ENCODE results near the gene CYP19A1. TPM values are rescaled to one million over a fixed set of nuclear protein-coding genes. Genes with fewer than 3 reads are reported as not detected.

CYP19A1 gene
- polyA plus RNA-seq, 1 of the 3 experiments (the other 2 are of a cell fraction), result 0.03 TPM

DNA sequence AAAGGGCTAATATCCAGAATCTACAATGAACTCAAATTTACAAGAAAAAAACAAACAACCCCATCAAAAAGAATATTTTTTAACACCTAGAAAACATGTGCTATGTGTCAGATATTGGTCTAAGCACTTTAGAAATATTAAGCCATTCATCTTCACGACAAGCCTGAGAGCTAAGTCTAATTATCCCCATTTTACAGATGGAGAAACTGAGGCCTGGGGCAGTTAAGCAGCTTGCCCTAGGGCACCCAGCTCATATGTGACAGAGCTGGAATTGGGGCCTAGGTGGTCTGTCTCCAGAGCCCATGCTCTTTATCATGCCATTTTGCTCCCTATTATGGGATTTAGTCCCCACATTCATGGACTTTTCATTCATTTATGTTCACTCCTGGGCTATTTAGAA, 92.8 kb downstream of the CYP19A1 start:
- TF ChIP-seq, protein P1, sequence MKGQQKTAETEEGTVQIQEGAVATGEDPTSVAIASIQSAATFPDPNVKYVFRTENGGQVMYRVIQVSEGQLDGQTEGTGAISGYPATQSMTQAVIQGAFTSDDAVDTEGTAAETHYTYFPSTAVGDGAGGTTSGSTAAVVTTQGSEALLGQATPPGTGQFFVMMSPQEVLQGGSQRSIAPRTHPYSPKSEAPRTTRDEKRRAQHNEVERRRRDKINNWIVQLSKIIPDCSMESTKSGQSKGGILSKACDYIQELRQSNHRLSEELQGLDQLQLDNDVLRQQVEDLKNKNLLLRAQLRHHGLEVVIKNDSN (IDR thresholded peaks at IDR 0.05; ENCODE audit: borderline replicate concordance, low read depth), result no peak
- TF ChIP-seq NFIC (IDR thresholded peaks at IDR 0.05; ENCODE audit: borderline replicate concordance), result no peak
- no peak for TF ChIP-seq RFX5 (IDR thresholded peaks at IDR 0.05; ENCODE audit: low read length)
- no peak for TF ChIP-seq POLR2AphosphoS5 (IDR thresholded peaks at IDR 0.05; ENCODE audit: low read depth, low read length)
- no peak for TF ChIP-seq NRF1 (IDR thresholded peaks at IDR 0.05; ENCODE audit: low read depth, low read length)
- no peak for TF ChIP-seq MXI1 (IDR thresholded peaks at IDR 0.05; ENCODE audit: low read depth, low read length)
- TF ChIP-seq, protein P2, sequence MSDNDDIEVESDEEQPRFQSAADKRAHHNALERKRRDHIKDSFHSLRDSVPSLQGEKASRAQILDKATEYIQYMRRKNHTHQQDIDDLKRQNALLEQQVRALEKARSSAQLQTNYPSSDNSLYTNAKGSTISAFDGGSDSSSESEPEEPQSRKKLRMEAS (IDR thresholded peaks at IDR 0.05; ENCODE audit: low read depth), result no peak
- Histone ChIP-seq H3K9ac (no peak overlapping the region), H3K27me3 (ENCODE audit: insufficient read depth) (no peaks in the 10 kb centered on the region; the same call in 1 of the 2 replicates), H2AFZ (ENCODE audit: low read depth) (no peak overlapping the region), H4K20me1 (ENCODE audit: insufficient read depth) (no peaks in the 10 kb centered on the region), H3F3A (replicated peaks; ENCODE audit: insufficient read depth) (no peaks in the 10 kb centered on the region), H3K27ac (ENCODE audit: low read depth in 2 of 2, low read length in 1 of 2) (no peak overlapping the region), H3K4me2 (no peak overlapping the region), H3K9me2 (no peaks in the 10 kb centered on the region), H3K4me1 (ENCODE audit: control insufficient read depth in 1 of 2, insufficient read depth in 2 of 2, low read depth in 1 of 2, low read length in 1 of 2) (peaks cover 0 to 2% of the 10 kb centered on the region in 2 experiments; a peak in 1 of 4 replicates), H3K79me2 (ENCODE audit: insufficient read depth) (no peaks in the 10 kb centered on the region), H3K9me3 (no peaks in the 10 kb centered on the region), H3K4me3 (ENCODE audit: low read depth in 2 of 2, low read length in 1 of 2) (no peak overlapping the region), H3K36me3 (replicated peaks in 1 of 2; ENCODE audit: control insufficient read depth in 1 of 2, insufficient read depth in 2 of 2, low read length in 1 of 2) (no peaks in the 10 kb centered on the region)
- CTCF ChIA-PET, result no interaction called here
- POLR2A ChIA-PET, result no interaction called here
- DNase-seq, result no peak
- WGBS (ENCODE audit: low lambda C conversion rate), result 67% methylated on average over 1 of the region's 1 CpG

DNA sequence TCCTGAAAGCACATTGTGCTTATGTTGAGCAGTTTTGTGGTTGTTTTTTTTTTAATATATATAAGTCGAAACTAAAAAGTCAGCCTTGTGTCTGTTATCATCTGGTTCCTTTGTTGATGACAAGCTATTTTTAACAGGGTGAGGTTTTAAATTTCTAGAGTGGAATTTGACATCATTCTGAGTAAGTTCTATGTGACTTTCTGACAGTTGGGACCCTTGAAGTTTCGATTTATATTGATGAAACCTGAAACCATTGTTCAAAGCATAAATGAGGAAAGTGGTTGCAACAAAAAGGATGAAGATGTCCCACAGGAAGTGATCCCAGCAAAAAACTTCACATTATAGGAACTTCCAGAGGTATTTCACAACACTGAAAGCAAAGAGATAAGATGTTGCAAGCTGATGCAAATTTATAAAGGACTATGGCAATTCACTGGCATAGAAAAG, 94.0 kb downstream of the CYP19A1 start:
- Histone ChIP-seq H3K4me3 (ENCODE audit: low read depth in 2 of 2, low read length in 1 of 2) (no peak overlapping the region), H2AFZ (ENCODE audit: low read depth) (no peak overlapping the region), H3K27me3 (ENCODE audit: insufficient read depth) (no peaks in the 10 kb centered on the region), H3K9me3 (no peaks in the 10 kb centered on the region), H3K27ac (ENCODE audit: low read depth in 2 of 2, low read length in 1 of 2) (no peak overlapping the region), H3K4me1 (ENCODE audit: control insufficient read depth in 1 of 2, insufficient read depth in 2 of 2, low read depth in 1 of 2, low read length in 1 of 2) (peaks cover 0 to 5% of the 10 kb centered on the region in 2 experiments; a peak in 1 of 4 replicates), H3K9me2 (no peaks in the 10 kb centered on the region), H3F3A (replicated peaks; ENCODE audit: insufficient read depth) (no peaks in the 10 kb centered on the region), H3K36me3 (replicated peaks in 1 of 2; ENCODE audit: control insufficient read depth in 1 of 2, insufficient read depth in 2 of 2, low read length in 1 of 2) (no peaks in the 10 kb centered on the region), H3K9ac (no peak overlapping the region), H3K79me2 (ENCODE audit: insufficient read depth) (no peaks in the 10 kb centered on the region), H3K4me2 (no peak overlapping the region), H4K20me1 (ENCODE audit: insufficient read depth) (no peaks in the 10 kb centered on the region)
- DNase-seq, result no peak
- POLR2A ChIA-PET, result no interaction called here
- TF ChIP-seq, protein P2 (IDR thresholded peaks at IDR 0.05; ENCODE audit: low read depth), result no peak
- TF ChIP-seq, protein P3, sequence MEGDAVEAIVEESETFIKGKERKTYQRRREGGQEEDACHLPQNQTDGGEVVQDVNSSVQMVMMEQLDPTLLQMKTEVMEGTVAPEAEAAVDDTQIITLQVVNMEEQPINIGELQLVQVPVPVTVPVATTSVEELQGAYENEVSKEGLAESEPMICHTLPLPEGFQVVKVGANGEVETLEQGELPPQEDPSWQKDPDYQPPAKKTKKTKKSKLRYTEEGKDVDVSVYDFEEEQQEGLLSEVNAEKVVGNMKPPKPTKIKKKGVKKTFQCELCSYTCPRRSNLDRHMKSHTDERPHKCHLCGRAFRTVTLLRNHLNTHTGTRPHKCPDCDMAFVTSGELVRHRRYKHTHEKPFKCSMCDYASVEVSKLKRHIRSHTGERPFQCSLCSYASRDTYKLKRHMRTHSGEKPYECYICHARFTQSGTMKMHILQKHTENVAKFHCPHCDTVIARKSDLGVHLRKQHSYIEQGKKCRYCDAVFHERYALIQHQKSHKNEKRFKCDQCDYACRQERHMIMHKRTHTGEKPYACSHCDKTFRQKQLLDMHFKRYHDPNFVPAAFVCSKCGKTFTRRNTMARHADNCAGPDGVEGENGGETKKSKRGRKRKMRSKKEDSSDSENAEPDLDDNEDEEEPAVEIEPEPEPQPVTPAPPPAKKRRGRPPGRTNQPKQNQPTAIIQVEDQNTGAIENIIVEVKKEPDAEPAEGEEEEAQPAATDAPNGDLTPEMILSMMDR (IDR thresholded peaks at IDR 0.05), result no peak
- 24% methylated on average over 2 of the region's 2 CpGs for WGBS (ENCODE audit: low lambda C conversion rate)
- CTCF ChIA-PET, result no interaction called here

DNA sequence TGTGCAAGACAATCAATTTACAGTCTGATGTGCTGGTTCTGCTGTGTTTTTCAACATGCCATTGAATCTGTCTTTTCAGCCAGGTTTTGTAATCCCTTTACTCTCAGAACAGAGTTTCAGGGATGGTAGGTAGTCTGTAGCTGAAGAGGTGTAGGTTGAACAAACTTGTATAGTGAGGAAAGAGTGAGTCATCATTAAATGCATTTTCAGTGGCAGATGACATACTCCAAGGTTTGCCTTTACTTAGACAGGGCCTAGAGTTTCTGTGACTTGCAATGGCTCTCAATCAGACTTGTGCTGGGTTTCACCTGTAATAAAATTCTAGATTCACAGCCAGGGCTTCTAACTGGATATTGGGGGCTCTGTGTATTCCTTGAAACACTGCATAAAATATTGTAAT, 94.6 kb downstream of the CYP19A1 start:
- Histone ChIP-seq H3K79me2 (ENCODE audit: insufficient read depth) (no peaks in the 10 kb centered on the region), H2AFZ (ENCODE audit: low read depth) (no peak overlapping the region), H3K27ac (ENCODE audit: low read depth in 2 of 2, low read length in 1 of 2) (no peak overlapping the region), H3K9me2 (no peaks in the 10 kb centered on the region), H3K4me2 (no peak overlapping the region), H3K4me1 (ENCODE audit: control insufficient read depth in 1 of 2, insufficient read depth in 2 of 2, low read depth in 1 of 2, low read length in 1 of 2) (peaks cover 0 to 5% of the 10 kb centered on the region in 2 experiments; a peak in 1 of 4 replicates), H3K9me3 (no peaks in the 10 kb centered on the region), H4K20me1 (ENCODE audit: insufficient read depth) (no peaks in the 10 kb centered on the region), H3K36me3 (replicated peaks in 1 of 2; ENCODE audit: control insufficient read depth in 1 of 2, insufficient read depth in 2 of 2, low read length in 1 of 2) (no peaks in the 10 kb centered on the region), H3K27me3 (ENCODE audit: insufficient read depth) (no peaks in the 10 kb centered on the region; the same call in 1 of the 2 replicates), H3K9ac (no peak overlapping the region), H3K4me3 (ENCODE audit: low read depth in 2 of 2, low read length in 1 of 2) (no peak overlapping the region), H3F3A (replicated peaks; ENCODE audit: insufficient read depth) (no peaks in the 10 kb centered on the region)
- DNase-seq, result no peak
- ChIA-PET POLR2A (no interaction called here), CTCF (interaction anchor here (1.1 kb wide), 1 partner anchor 137 kb away, joined by 4 read pairs; no protein-coding TSS in a partner anchor)
- TF ChIP-seq MXI1 (IDR thresholded peaks at IDR 0.05; ENCODE audit: low read depth, low read length) (no peak), RXRA (IDR thresholded peaks at IDR 0.05; ENCODE audit: borderline replicate concordance, low read depth) (no peak), POLR2AphosphoS5 (IDR thresholded peaks at IDR 0.05; ENCODE audit: low read depth, low read length) (no peak), EP300 (IDR thresholded peaks at IDR 0.05; ENCODE audit: borderline replicate concordance in 1 of 2, low read depth in 1 of 2, low read length in 1 of 2) (no peak), YY1 (IDR thresholded peaks at IDR 0.05; ENCODE audit: low read depth) (no peak), RFX5 (IDR thresholded peaks at IDR 0.05; ENCODE audit: low read length) (no peak), SMC3 (IDR thresholded peaks at IDR 0.05; ENCODE audit: low read depth, low read length) (no peak), GABPA (IDR thresholded peaks at IDR 0.05; ENCODE audit: low read depth) (no peak), NFIC (IDR thresholded peaks at IDR 0.05; ENCODE audit: borderline replicate concordance) (no peak), FOXM1 (IDR thresholded peaks at IDR 0.05; ENCODE audit: low read depth) (no peak), TCF12 (IDR thresholded peaks at IDR 0.05) (no peak), ELF1 (IDR thresholded peaks at IDR 0.05) (no peak)
- TF ChIP-seq, protein P4, sequence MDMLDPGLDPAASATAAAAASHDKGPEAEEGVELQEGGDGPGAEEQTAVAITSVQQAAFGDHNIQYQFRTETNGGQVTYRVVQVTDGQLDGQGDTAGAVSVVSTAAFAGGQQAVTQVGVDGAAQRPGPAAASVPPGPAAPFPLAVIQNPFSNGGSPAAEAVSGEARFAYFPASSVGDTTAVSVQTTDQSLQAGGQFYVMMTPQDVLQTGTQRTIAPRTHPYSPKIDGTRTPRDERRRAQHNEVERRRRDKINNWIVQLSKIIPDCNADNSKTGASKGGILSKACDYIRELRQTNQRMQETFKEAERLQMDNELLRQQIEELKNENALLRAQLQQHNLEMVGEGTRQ (IDR thresholded peaks at IDR 0.05; ENCODE audit: borderline replicate concordance, low read depth, low read length), result no peak
- TF ChIP-seq, protein P5, sequence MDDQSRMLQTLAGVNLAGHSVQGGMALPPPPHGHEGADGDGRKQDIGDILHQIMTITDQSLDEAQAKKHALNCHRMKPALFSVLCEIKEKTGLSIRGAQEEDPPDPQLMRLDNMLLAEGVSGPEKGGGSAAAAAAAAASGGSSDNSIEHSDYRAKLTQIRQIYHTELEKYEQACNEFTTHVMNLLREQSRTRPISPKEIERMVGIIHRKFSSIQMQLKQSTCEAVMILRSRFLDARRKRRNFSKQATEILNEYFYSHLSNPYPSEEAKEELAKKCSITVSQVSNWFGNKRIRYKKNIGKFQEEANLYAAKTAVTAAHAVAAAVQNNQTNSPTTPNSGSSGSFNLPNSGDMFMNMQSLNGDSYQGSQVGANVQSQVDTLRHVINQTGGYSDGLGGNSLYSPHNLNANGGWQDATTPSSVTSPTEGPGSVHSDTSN (IDR thresholded peaks at IDR 0.05), result no peak

Data from SK-N-SH (cell line).